Measurements from ENCODE around the gene TOM1L2. TPM values are rescaled to one million over a fixed set of nuclear protein-coding genes. Genes with fewer than 3 reads are reported as not detected.

Gene TOM1L2
- total and polyA plus RNA-seq, 2 of the 4 experiments (the other 2 are of a cell fraction): 34.4 to 51.7 TPM

- Histone ChIP-seq H2AK5ac (ENCODE audit: low read depth, low read length) (no peak overlapping the region), H4K91ac (ENCODE audit: insufficient read depth, low read depth, low read length) (no peak overlapping the region), H3K4me3 (ENCODE audit: insufficient read depth, low read depth, low read length) (no peak overlapping the region), H2BK20ac (ENCODE audit: low read depth, low read length) (no peak overlapping the region), H2BK15ac (ENCODE audit: low read depth, low read length) (no peak overlapping the region), H3K4ac (ENCODE audit: low read depth, low read length) (no peak overlapping the region), H3K14ac (replicated peaks; ENCODE audit: low read depth, low read length) (no peak overlapping the region), H3K4me2 (ENCODE audit: low read depth, low read length) (no peak overlapping the region), H3K79me1 (ENCODE audit: low read depth in 1 of 2, low read length in 2 of 2) (no peaks in the 10 kb centered on the region; a peak in 1 of 4 replicates), H2BK120ac (ENCODE audit: low read depth, low read length) (no peak overlapping the region), H3K18ac (ENCODE audit: low read depth, low read length) (no peak overlapping the region), H4K5ac (ENCODE audit: low read depth, low read length) (no peak overlapping the region), H3K4me1 (ENCODE audit: control insufficient read depth, insufficient read depth, low read length) (peaks cover 6% of the 10 kb centered on the region; the same call in 1 of the 2 replicates), H4K8ac (ENCODE audit: low read depth in 2 of 2, low read length in 2 of 2) (no peak overlapping the region), H4K20me1 (ENCODE audit: insufficient read depth, low read length) (no peaks in the 10 kb centered on the region), H2AFZ (replicated peaks; ENCODE audit: low read length, poor library complexity) (no peak overlapping the region), H3K27me3 (ENCODE audit: control insufficient read depth, insufficient read depth, low read length) (no peaks in the 10 kb centered on the region), H3K56ac (ENCODE audit: extremely low read depth, insufficient read depth, low read length) (no peak overlapping the region), H3K9ac (ENCODE audit: low read depth, low read length) (no peak overlapping the region), H2AK9ac (replicated peaks; ENCODE audit: low read depth, low read length, poor library complexity) (peak overlapping the region; percentile 23), H3K36me3 (ENCODE audit: control insufficient read depth, insufficient read depth, low read length) (peaks cover 2% of the 10 kb centered on the region; the same call in 1 of the 2 replicates), H3K9me3 (ENCODE audit: control insufficient read depth, insufficient read depth, low read length) (no peaks in the 10 kb centered on the region), H3K27ac (ENCODE audit: insufficient read depth, low read length) (no peak overlapping the region), H3K9me1 (ENCODE audit: insufficient read depth, low read length) (peaks cover 5% of the 10 kb centered on the region), H2BK5ac (ENCODE audit: low read depth, low read length, poor library complexity, severe bottlenecking) (no peak overlapping the region), H3K23ac (ENCODE audit: low read depth, low read length) (peak overlapping the region; percentile 14; the same call in 1 of the 2 replicates)
- no peak for ATAC-seq (ENCODE audit: low read depth)
- DNase-seq: no peak
- intact Hi-C loops (cut with micrococcal nuclease) (no loop called here), dilution Hi-C loops (cut with HindIII; ENCODE audit: low sequenced_read_pairs, unreplicated experiment) (no loop called here), in situ Hi-C loops (cut with MboI; ENCODE audit: low sequenced_read_pairs) (loop anchor here (5.0 kb wide), 1 partner anchor 179 kb away; no protein-coding TSS in a partner anchor)
- TF ChIP-seq RCOR1 (IDR thresholded peaks at IDR 0.05; ENCODE audit: insufficient replicate concordance, low read length) (no peak), BHLHE40 (IDR thresholded peaks at IDR 0.05; ENCODE audit: low read depth, low read length) (no peak), CEBPB (IDR thresholded peaks at IDR 0.05; ENCODE audit: low read depth, low read length) (no peak), CHD1 (IDR thresholded peaks at IDR 0.05; ENCODE audit: low read depth, low read length) (no peak), SMC3 (IDR thresholded peaks at IDR 0.05; ENCODE audit: low read depth, low read length) (no peak), MXI1 (IDR thresholded peaks at IDR 0.05; ENCODE audit: borderline replicate concordance, low read depth, low read length) (no peak), MAFK (IDR thresholded peaks at IDR 0.05; ENCODE audit: low read depth, low read length) (no peak), POLR2A (IDR thresholded peaks at IDR 0.05; ENCODE audit: low read depth, low read length) (no peak), RFX5 (IDR thresholded peaks at IDR 0.05; ENCODE audit: low read depth, low read length) (no peak), NFE2L2 (IDR thresholded peaks at IDR 0.05; ENCODE audit: low read depth, low read length) (no peak), RAD21 (IDR thresholded peaks at IDR 0.05; ENCODE audit: low read length) (no peak), FOS (IDR thresholded peaks at IDR 0.05; ENCODE audit: low read depth, low read length) (no peak), MAZ (IDR thresholded peaks at IDR 0.05; ENCODE audit: borderline replicate concordance, low read depth, low read length) (no peak)
- TF ChIP-seq, protein P1, sequence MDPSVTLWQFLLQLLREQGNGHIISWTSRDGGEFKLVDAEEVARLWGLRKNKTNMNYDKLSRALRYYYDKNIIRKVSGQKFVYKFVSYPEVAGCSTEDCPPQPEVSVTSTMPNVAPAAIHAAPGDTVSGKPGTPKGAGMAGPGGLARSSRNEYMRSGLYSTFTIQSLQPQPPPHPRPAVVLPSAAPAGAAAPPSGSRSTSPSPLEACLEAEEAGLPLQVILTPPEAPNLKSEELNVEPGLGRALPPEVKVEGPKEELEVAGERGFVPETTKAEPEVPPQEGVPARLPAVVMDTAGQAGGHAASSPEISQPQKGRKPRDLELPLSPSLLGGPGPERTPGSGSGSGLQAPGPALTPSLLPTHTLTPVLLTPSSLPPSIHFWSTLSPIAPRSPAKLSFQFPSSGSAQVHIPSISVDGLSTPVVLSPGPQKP (IDR thresholded peaks at IDR 0.05; ENCODE audit: borderline replicate concordance, low read depth, low read length): no peak
- TF ChIP-seq, protein P2, sequence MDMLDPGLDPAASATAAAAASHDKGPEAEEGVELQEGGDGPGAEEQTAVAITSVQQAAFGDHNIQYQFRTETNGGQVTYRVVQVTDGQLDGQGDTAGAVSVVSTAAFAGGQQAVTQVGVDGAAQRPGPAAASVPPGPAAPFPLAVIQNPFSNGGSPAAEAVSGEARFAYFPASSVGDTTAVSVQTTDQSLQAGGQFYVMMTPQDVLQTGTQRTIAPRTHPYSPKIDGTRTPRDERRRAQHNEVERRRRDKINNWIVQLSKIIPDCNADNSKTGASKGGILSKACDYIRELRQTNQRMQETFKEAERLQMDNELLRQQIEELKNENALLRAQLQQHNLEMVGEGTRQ (IDR thresholded peaks at IDR 0.05; ENCODE audit: low read depth, low read length): no peak
- TF ChIP-seq, protein P3, sequence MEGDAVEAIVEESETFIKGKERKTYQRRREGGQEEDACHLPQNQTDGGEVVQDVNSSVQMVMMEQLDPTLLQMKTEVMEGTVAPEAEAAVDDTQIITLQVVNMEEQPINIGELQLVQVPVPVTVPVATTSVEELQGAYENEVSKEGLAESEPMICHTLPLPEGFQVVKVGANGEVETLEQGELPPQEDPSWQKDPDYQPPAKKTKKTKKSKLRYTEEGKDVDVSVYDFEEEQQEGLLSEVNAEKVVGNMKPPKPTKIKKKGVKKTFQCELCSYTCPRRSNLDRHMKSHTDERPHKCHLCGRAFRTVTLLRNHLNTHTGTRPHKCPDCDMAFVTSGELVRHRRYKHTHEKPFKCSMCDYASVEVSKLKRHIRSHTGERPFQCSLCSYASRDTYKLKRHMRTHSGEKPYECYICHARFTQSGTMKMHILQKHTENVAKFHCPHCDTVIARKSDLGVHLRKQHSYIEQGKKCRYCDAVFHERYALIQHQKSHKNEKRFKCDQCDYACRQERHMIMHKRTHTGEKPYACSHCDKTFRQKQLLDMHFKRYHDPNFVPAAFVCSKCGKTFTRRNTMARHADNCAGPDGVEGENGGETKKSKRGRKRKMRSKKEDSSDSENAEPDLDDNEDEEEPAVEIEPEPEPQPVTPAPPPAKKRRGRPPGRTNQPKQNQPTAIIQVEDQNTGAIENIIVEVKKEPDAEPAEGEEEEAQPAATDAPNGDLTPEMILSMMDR (conservative IDR thresholded peaks at IDR 0.05; ENCODE audit: low read depth, low read length): no peak
- ChIA-PET POLR2A (ENCODE audit: unreplicated experiment) (no interaction called here), CTCF (interaction anchor here (0.5 to 0.6 kb wide), 2 partner anchors 44 to 1405 kb away, joined by 5 to 7 read pairs; no protein-coding TSS in a partner anchor)
- BruUV-seq (replicated peaks): no TSS peak
- WGBS, 2 experiments (ENCODE audit: extremely low coverage in 2 of 2, insufficient read length in 1 of 2): 100% methylated on average over 1 of the region's 2 CpGs; no CpG with 5 or more reads in 1 of the 2 experiments
Measured at GRCh38 chr17:17856386-17856785, 115.8 kb downstream of the TOM1L2 start.

Data from IMR-90 (cell line).